Gastrocnemius medialis (tissue), 4 donors: ENCODE measurements around the gene NTM. TPM values are rescaled to one million over a fixed set of nuclear protein-coding genes. Genes with fewer than 3 reads are reported as not detected.

Experiments used
- ATAC-seq, 2 donors: fragments of 150-250 bp; one replicate each; pipeline ENCODE4 v1.9.1; 2016
- DNase-seq, 2 donors: peaks; one replicate each; pipeline ENCODE4 v3.0.0-alpha.2; 2019
- H3K27ac ChIP-seq, 4 donors: fragments of 200-600 bp; sonication (generic); 1 replicate in 1 of 4; 2 replicates in 3 of 4; pipeline ENCODE4 v1.5.1; 2016 to 2018; ENCODE audit warnings: mild to moderate bottlenecking in 2 of 4, moderate library complexity in 1 of 4
- H3K27me3 ChIP-seq, 3 donors: fragments of 200-600 bp; sonication (generic) in 2 of 3; 1 replicate in 1 of 3; 2 replicates in 2 of 3; pipeline versions ENCODE4 v1.5.1 to v1.6.0; 2016 to 2019; ENCODE audit warnings: mild to moderate bottlenecking in 1 of 3, moderate library complexity in 1 of 3
- H3K36me3 ChIP-seq, 2 donors: fragments of 200-600 bp; sonication (generic) in 1 of 2; one replicate each; pipeline ENCODE4 v1.5.1; 2017 to 2018
- H3K4me1 ChIP-seq, 2 donors: fragments of 200-600 bp; sonication (generic) in 1 of 2; one replicate each; pipeline ENCODE4 v1.5.1; 2016 to 2017; ENCODE audit warnings: mild to moderate bottlenecking in 2 of 2
- H3K4me3 ChIP-seq, 4 donors: fragments of 200-600 bp; sonication (generic) in 3 of 4; 1 replicate in 1 of 4; 2 replicates in 3 of 4; pipeline ENCODE4 v1.5.1; 2016 to 2019; ENCODE audit warnings: mild to moderate bottlenecking in 2 of 4
- H3K9me3 ChIP-seq, 3 donors: fragments of 200-600 bp; sonication (generic) in 2 of 3; 1 replicate in 1 of 3; 2 replicates in 2 of 3; pipeline ENCODE4 v1.5.1; 2016 to 2019
- POLR2A ChIP-seq, 2 donors: fragments of 450-650 bp; IDR thresholded peaks; one replicate each; pipeline ENCODE4 v1.6.1; 2017; ENCODE audit warnings: antibody characterized with exemption in 2 of 2, mild to moderate bottlenecking in 2 of 2, moderate library complexity in 2 of 2
- in situ Hi-C, 4 donors: fragments of 200-750 bp; cut with MboI; loops; one replicate each; pipeline versions ENCODE4 v1.15.0 to v1.8.0; 2017; ENCODE audit warnings: low sequenced_read_pairs in 4 of 4
- intact Hi-C: fragments of 100-400 bp; cut with DNase I; formaldehyde crosslinking; loops from one replicate; pipeline ENCODE4 v1.15.1; 2023; ENCODE audit warnings: low total_unique reads
- total RNA-seq, 4 donors: library from RNA; depleted of rRNA; stranded (reverse); fragments of >200 nt; gene quantifications; one replicate each; pipeline versions ENCODE4 v1.1.0 to v1.2.3, GENCODE V29; 2016
- TF ChIP-seq, protein P1 (sequence below), 5 experiments: fragments of 450-650 bp in 3 of 5; fragments of 200-600 bp in 2 of 5; sonication (generic) in 2 of 5; IDR thresholded peaks in 4 of 5; conservative IDR thresholded peaks in 1 of 5; 1 replicate in 4 of 5; 2 replicates in 1 of 5; pipeline ENCODE4 v1.5.1; 2016 to 2019; ENCODE audit warnings: antibody characterized with exemption in 5 of 5, mild to moderate bottlenecking in 3 of 5, moderate library complexity in 3 of 5

Gene NTM
- total RNA-seq, 4 donors from 2014 or later = 0.69 TPM; not detected in 3

DNA sequence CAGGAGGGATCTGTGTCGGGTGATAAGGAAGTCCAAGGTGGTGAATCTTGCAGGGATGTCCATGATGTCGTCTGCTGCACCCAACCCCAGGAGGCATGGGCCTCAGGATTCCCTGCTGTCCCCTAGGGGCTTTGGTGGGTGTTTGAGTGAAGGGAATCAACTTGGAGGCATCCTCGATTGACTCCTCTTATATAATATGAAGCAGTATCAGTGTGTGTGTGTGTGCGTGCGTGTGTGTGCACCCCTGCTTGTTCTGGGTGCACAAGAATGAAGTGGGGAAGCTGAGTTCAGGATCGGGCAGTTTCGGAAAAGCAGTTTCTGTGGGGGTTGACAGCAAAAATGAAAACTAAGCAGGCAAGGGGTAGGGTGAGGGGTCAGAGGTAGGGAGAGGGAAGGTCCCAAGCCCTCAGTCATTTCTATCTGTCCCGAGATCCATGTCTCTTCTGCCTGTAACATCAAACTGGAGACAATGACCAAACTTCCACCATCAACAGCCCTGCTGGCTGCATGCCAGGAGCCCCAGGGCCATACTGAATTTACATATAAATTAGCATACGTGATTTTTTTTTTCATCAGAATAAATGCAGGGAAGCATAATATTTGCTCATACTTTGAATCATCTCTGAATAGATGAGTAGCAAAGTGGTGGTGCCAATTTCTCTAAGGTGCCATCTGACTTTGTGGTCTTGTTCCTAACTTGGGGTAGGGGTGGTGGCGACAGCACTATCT lies 2.0 kb downstream of the NTM start:
- TF ChIP-seq, protein P1, sequence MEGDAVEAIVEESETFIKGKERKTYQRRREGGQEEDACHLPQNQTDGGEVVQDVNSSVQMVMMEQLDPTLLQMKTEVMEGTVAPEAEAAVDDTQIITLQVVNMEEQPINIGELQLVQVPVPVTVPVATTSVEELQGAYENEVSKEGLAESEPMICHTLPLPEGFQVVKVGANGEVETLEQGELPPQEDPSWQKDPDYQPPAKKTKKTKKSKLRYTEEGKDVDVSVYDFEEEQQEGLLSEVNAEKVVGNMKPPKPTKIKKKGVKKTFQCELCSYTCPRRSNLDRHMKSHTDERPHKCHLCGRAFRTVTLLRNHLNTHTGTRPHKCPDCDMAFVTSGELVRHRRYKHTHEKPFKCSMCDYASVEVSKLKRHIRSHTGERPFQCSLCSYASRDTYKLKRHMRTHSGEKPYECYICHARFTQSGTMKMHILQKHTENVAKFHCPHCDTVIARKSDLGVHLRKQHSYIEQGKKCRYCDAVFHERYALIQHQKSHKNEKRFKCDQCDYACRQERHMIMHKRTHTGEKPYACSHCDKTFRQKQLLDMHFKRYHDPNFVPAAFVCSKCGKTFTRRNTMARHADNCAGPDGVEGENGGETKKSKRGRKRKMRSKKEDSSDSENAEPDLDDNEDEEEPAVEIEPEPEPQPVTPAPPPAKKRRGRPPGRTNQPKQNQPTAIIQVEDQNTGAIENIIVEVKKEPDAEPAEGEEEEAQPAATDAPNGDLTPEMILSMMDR (IDR thresholded peaks at IDR 0.05 in 4 of 5, conservative IDR thresholded peaks at IDR 0.05 in 1 of 5) = no peak
- TF ChIP-seq POLR2A (IDR thresholded peaks at IDR 0.05) = no peak
- Histone ChIP-seq H3K36me3 (no peaks in the 10 kb centered on the region), H3K4me1 (no peaks in the 10 kb centered on the region), H3K27ac (no peak overlapping the region), H3K9me3 (no peaks in the 10 kb centered on the region), H3K4me3 (no peak overlapping the region), H3K27me3 (peaks cover 11 to 21% (median 20%) of the 10 kb centered on the region in 3 donors)
- ATAC-seq = no peak
- intact Hi-C loops (no loop called here), in situ Hi-C loops (no loop called here)
- no peak for DNase-seq

DNA sequence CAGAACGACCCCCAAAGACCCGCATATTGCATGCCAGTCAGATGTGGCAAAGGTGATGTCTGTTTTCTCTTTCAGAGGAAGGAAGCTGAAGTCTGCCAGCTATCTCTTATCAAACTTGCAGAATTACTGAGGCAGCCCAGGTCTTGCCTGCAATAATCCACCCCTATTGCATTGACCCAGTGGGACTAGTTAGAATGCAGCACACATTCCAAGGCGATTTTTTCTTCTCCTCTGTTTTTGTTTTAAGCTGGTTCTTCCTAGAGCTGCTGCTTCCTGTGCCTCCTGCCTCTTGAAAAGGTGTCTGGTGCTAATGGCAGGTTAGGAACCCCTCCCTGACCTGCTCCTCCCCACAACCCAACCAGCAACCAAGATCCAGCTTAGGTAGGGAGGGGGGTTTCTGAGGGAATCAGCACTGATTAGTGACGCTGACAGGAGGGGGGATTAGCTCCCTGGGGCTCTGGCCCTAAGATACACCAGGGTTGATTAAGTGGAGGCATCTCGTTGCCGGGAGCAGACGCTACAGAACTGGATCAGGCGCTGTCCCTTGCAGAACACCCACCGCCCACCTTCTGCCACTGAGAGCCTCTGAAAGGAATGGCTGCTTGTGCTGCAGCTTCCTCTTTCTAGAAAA lies 2.8 kb downstream of the NTM start:
- intact Hi-C loops = no loop called here
- DNase-seq (no peak), ATAC-seq (no peak)
- no peaks in the 10 kb centered on the region for H3K9me3 ChIP-seq
- in situ Hi-C loops = no loop called here
- no peaks in the 10 kb centered on the region for H3K4me1 ChIP-seq
- TF ChIP-seq POLR2A (IDR thresholded peaks at IDR 0.05) = no peak
- TF ChIP-seq, protein P1 (IDR thresholded peaks at IDR 0.05 in 4 of 5, conservative IDR thresholded peaks at IDR 0.05 in 1 of 5) = no peak
- no peak overlapping the region for H3K4me3 ChIP-seq
- no peak overlapping the region for H3K27ac ChIP-seq
- H3K36me3 ChIP-seq = no peaks in the 10 kb centered on the region
- H3K27me3 ChIP-seq = peaks cover 11 to 21% (median 20%) of the 10 kb centered on the region in 3 donors

DNA sequence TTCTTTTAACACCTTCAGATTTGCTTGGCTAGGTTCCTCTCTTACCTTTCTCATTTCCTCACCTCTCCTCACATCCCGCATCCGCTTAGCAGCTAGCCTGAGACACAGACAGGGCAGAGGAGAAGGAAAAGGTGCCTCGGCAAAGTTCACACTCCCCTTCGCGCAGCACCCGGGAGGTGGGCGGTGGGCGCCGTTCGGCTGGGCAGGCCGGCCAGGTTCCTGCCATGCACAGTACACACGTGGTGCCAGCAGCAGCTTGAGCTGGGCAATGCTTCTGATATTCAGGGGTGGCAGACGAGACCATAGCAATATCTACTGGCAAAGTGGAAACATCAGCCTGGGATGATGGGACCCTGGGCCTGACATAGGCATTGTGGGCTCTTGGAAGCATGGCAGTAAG lies 3.3 kb downstream of the NTM start:
- Histone ChIP-seq H3K36me3 (no peaks in the 10 kb centered on the region), H3K9me3 (no peaks in the 10 kb centered on the region), H3K4me1 (no peaks in the 10 kb centered on the region), H3K4me3 (no peak overlapping the region), H3K27ac (no peak overlapping the region), H3K27me3 (peaks cover 11 to 21% (median 20%) of the 10 kb centered on the region in 3 donors)
- DNase-seq = no peak
- no peak for ATAC-seq
- in situ Hi-C loops (no loop called here), intact Hi-C loops (no loop called here)
- TF ChIP-seq, protein P1 (IDR thresholded peaks at IDR 0.05 in 4 of 5, conservative IDR thresholded peaks at IDR 0.05 in 1 of 5) = no peak
- TF ChIP-seq POLR2A (IDR thresholded peaks at IDR 0.05) = no peak

DNA sequence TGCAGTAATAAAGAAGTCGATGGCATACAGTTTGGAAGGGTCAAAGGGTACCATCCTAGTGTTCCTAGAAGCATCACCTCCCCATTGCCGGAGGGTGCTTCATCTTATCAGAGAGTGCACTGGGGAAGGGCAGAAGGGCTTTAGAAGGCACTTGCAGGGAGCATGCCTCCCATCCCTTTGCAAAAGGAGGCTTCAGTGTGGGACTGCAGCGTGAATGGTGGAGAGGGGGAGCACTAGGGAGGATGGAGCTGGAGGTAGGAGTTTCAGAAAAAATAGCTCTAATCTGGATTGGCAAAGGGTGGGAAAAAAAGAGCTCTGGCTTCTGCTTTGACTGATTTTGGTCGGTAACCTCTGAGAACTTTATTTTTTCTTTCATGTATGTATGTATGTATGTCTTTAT lies 5.0 kb downstream of the NTM start:
- in situ Hi-C loops (no loop called here), intact Hi-C loops (no loop called here)
- TF ChIP-seq POLR2A (IDR thresholded peaks at IDR 0.05) = no peak
- TF ChIP-seq, protein P1 (IDR thresholded peaks at IDR 0.05 in 4 of 5, conservative IDR thresholded peaks at IDR 0.05 in 1 of 5) = no peak
- no peaks in the 10 kb centered on the region for H3K36me3 ChIP-seq
- peaks cover 11 to 21% (median 20%) of the 10 kb centered on the region in 3 donors for H3K27me3 ChIP-seq
- ATAC-seq (no peak), DNase-seq (no peak)
- H3K4me1 ChIP-seq = no peaks in the 10 kb centered on the region
- no peak overlapping the region for H3K27ac ChIP-seq
- H3K9me3 ChIP-seq = no peaks in the 10 kb centered on the region
- no peak overlapping the region for H3K4me3 ChIP-seq
